Measurements from ENCODE around the gene DFFB. TPM values are rescaled to one million over a fixed set of nuclear protein-coding genes. Genes with fewer than 3 reads are reported as not detected.

Gene DFFB
- total and polyA plus RNA-seq, 2 of the 13 experiments (the other 11 are each of a cell fraction or from before 2014, with no cell fraction given) = 4.6 to 9.3 TPM

DNA sequence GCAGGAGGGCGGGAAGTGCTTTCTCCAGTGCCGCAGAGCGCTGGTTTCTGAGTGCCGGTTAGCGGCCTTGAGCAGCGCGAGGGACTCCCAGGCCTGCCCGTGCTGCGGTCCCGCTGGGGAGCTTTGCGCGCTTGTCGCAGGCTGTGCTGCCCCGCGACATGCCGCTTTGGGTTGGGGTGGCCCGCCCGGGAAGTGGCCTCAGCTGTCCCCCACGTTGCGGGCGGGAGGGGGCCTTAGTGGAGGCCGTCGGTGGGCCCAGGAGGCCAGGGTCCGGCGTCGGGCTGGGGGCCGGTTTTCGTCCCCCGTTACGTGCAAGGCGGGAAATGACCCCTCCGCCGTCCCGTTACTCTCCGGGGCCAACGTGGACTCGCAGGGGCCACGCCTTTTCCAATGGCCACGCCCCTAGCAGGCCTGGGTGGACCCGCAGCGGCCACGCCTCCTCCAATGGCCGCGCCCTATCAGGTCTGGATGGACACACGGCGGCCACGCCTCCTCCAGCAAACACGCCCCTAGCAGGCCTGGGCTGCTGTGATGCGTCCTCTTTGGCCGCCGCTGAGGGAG is 43.8 kb downstream of the DFFB start (continued):
- TF ChIP-seq RCOR2 (CRISPR knock-in tag; IDR thresholded peaks at IDR 0.05) = no peak
- TF ChIP-seq, protein P1, sequence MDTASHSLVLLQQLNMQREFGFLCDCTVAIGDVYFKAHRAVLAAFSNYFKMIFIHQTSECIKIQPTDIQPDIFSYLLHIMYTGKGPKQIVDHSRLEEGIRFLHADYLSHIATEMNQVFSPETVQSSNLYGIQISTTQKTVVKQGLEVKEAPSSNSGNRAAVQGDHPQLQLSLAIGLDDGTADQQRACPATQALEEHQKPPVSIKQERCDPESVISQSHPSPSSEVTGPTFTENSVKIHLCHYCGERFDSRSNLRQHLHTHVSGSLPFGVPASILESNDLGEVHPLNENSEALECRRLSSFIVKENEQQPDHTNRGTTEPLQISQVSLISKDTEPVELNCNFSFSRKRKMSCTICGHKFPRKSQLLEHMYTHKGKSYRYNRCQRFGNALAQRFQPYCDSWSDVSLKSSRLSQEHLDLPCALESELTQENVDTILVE (CRISPR knock-in tag; IDR thresholded peaks at IDR 0.05) = no peak
- TF ChIP-seq ZBTB7A (CRISPR knock-in tag; IDR thresholded peaks at IDR 0.05) = 0 out of 2 replicates have a peak, but pooled peaks have one; percentile 56
- TF ChIP-seq, protein P2, sequence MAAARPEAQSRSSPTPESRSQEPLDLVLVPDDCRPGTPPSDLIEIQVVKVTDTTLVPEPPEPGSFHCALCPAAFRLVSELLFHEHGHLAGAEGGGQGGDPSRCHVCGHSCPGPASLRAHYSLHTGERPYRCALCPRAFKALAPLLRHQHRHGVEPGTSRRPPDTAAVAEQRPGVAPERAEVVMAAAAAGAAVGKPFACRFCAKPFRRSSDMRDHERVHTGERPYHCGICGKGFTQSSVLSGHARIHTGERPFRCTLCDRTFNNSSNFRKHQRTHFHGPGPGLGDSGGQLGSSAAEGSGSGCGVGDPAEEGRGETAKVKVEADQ (CRISPR knock-in tag; IDR thresholded peaks at IDR 0.05; ENCODE audit: borderline replicate concordance) = no peak
- no peak for TF ChIP-seq ZNF660 (CRISPR knock-in tag; IDR thresholded peaks at IDR 0.05; ENCODE audit: borderline replicate concordance, low read depth)
- TF ChIP-seq MAFF (IDR thresholded peaks at IDR 0.05; ENCODE audit: low read depth, low read length) = no peak
- no peak for TF ChIP-seq ARNT2 (CRISPR knock-in tag; IDR thresholded peaks at IDR 0.05; ENCODE audit: low read depth)
- no peak for TF ChIP-seq JDP2 (CRISPR knock-in tag; IDR thresholded peaks at IDR 0.05; ENCODE audit: borderline replicate concordance)
- TF ChIP-seq ZNF496 (CRISPR knock-in tag; IDR thresholded peaks at IDR 0.05; ENCODE audit: insufficient replicate concordance) = no peak
- TF ChIP-seq, protein P3, sequence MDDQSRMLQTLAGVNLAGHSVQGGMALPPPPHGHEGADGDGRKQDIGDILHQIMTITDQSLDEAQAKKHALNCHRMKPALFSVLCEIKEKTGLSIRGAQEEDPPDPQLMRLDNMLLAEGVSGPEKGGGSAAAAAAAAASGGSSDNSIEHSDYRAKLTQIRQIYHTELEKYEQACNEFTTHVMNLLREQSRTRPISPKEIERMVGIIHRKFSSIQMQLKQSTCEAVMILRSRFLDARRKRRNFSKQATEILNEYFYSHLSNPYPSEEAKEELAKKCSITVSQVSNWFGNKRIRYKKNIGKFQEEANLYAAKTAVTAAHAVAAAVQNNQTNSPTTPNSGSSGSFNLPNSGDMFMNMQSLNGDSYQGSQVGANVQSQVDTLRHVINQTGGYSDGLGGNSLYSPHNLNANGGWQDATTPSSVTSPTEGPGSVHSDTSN (CRISPR knock-in tag; IDR thresholded peaks at IDR 0.05; ENCODE audit: borderline replicate concordance) = no peak
- no peak for TF ChIP-seq ZNF83 (CRISPR knock-in tag; IDR thresholded peaks at IDR 0.05; ENCODE audit: borderline replicate concordance)
- 0 out of 2 replicates have a peak, but pooled peaks have one; percentile 51 for TF ChIP-seq ZNF709 (CRISPR knock-in tag; IDR thresholded peaks at IDR 0.05)
- TF ChIP-seq, protein P4, sequence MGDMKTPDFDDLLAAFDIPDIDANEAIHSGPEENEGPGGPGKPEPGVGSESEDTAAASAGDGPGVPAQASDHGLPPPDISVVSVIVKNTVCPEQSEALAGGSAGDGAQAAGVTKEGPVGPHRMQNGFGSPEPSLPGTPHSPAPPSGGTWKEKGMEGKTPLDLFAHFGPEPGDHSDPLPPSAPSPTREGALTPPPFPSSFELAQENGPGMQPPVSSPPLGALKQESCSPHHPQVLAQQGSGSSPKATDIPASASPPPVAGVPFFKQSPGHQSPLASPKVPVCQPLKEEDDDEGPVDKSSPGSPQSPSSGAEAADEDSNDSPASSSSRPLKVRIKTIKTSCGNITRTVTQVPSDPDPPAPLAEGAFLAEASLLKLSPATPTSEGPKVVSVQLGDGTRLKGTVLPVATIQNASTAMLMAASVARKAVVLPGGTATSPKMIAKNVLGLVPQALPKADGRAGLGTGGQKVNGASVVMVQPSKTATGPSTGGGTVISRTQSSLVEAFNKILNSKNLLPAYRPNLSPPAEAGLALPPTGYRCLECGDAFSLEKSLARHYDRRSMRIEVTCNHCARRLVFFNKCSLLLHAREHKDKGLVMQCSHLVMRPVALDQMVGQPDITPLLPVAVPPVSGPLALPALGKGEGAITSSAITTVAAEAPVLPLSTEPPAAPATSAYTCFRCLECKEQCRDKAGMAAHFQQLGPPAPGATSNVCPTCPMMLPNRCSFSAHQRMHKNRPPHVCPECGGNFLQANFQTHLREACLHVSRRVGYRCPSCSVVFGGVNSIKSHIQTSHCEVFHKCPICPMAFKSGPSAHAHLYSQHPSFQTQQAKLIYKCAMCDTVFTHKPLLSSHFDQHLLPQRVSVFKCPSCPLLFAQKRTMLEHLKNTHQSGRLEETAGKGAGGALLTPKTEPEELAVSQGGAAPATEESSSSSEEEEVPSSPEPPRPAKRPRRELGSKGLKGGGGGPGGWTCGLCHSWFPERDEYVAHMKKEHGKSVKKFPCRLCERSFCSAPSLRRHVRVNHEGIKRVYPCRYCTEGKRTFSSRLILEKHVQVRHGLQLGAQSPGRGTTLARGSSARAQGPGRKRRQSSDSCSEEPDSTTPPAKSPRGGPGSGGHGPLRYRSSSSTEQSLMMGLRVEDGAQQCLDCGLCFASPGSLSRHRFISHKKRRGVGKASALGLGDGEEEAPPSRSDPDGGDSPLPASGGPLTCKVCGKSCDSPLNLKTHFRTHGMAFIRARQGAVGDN (CRISPR knock-in tag; IDR thresholded peaks at IDR 0.05) = peak; percentile 83
- TF ChIP-seq, protein P5, sequence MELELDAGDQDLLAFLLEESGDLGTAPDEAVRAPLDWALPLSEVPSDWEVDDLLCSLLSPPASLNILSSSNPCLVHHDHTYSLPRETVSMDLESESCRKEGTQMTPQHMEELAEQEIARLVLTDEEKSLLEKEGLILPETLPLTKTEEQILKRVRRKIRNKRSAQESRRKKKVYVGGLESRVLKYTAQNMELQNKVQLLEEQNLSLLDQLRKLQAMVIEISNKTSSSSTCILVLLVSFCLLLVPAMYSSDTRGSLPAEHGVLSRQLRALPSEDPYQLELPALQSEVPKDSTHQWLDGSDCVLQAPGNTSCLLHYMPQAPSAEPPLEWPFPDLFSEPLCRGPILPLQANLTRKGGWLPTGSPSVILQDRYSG (CRISPR knock-in tag; IDR thresholded peaks at IDR 0.05) = no peak
- TF ChIP-seq MBD4 (IDR thresholded peaks at IDR 0.05; ENCODE audit: borderline replicate concordance, low read length) = no peak
- no peak for TF ChIP-seq ERF (CRISPR knock-in tag; IDR thresholded peaks at IDR 0.05)
- TF ChIP-seq BRD4 (CRISPR knock-in tag; IDR thresholded peaks at IDR 0.05) = no peak

Data from HepG2 (cell line).